Pulmonary artery endothelial cell (primary cell): ENCODE results near the gene PLCH1. TPM values are rescaled to one million over a fixed set of nuclear protein-coding genes. Genes with fewer than 3 reads are reported as not detected.

ENCODE experiments used
- DNase-seq: peaks from one replicate; pipeline ENCODE4 v3.0.0-alpha.2; 2011; ENCODE audit warnings: low read depth, low spot score
- total RNA-seq: library from RNA; depleted of rRNA; stranded (reverse); fragments of >200 nt; gene quantifications from 2 replicates; pipeline ENCODE4 v1.2.3, GENCODE V29; 2014

Gene PLCH1
- total RNA-seq, 1 donor from 2014 or later: 0.07 TPM

- no peak for DNase-seq
Measured at GRCh38 chr3:155347901-155348300, 397.0 kb downstream of the PLCH1 start.

GRCh38 chr3:155342344-155342743 is 402.5 kb downstream of the PLCH1 start:
- no peak for DNase-seq

- no peak for DNase-seq
Measured at GRCh38 chr3:155339052-155339451, 405.8 kb downstream of the PLCH1 start.

GRCh38 chr3:155335724-155336354 is 409.0 kb downstream of the PLCH1 start:
- no peak for DNase-seq

DNA sequence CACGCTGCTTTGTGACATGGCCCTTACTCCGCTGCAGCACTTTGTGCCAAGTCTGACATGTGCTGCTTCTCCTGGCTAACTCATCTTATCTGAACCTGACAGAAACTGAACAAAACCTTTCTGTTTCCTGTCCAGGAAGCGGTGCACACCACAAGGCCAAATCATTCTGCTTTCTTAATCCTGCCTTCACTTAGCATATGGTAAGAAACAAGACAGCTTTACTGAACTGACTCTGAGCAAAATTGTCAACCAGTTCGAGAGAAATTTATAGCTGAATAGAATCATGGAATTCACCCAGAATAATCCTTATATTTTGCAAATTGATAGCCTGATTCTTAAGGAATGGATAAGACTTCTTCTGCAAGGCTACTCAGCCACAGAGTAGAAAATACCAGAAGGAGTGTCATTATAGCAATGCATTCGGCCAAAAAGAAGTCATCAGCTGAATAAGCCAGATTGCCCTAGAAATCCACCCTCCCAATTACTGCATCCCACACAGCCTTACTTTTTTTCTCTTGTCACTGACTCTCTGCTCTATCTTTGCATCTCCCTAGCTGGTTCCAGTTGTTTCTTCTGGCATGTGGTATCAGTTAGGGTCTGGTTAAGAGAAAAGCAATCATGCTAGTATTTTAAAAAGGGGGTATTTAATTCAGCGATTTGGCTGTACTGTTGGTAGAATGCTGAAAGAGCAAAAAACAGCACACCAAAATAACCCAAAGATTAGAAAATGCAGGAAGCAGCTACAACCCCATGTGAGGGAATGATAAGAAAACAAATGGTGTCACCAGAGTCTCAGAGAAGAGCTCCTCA is 409.8 kb downstream of the PLCH1 start:
- no peak for DNase-seq

GRCh38 chr3:155334215-155334913 is 410.5 kb downstream of the PLCH1 start:
- no peak for DNase-seq

DNA sequence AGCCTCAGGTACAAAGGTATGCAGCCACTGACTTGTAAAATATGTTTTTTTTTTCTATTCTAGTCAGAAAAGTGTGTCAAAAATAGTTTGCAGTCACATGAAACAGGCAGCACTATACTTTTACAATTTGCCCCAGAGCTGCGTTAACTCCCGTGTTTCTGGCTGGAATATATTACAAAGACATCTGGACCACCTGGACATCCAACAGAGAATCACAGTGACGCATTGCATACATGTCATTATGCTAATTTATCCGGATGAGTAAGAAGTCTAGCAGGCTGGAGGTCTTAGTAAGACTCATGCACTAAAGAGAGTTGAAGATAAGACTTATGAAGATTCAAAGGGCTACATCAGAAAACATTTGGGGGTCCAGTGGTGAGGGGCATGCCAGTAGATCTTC is 412.2 kb downstream of the PLCH1 start:
- no peak for DNase-seq

GRCh38 chr3:155331078-155331477 is 413.8 kb downstream of the PLCH1 start:
- DNase-seq: no peak

DNA sequence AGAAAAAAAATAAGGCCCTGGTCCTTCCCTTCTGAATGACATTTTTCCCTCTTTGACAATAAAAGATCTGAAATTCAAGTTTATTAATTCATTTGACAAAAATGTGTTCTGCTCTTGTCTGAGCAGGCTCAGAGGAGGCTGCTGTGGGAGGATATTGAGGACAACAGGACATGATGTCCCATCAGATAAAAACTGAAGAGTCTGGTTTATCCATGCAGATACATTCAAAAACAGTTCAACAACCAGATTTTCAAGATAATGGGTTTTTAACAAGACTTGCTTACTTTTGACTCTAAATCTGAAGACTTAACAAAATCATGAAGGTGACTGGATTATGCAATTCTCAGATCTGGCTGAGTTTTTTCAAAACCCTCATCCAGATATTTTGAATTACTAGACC is 414.5 kb downstream of the PLCH1 start:
- DNase-seq: no peak

DNA sequence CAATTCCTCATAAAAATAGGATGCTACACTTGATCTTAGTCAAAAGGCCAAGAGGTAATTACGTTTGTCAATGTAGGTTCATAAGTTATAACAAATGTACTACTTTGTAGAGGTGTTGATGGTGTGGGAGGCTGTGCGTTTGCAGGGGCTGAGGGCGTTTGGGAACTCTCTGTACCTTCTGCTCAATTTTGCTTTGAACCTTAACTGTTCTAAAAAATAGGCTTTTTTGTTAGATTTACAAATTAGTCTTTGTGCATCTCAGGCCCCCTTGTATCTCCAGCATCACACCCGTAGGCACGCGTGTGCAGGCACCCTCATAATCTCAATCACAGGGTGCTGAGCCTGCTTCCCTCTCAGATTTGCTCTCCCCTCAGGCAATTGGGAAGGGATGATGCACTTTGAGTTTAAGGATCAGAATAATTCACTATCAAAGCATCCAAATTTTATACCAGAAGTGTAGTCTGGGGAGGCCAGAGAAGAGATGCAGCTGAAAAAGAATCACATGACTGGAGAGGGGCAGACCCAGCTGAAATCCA is 415.3 kb downstream of the PLCH1 start:
- no peak for DNase-seq

DNA sequence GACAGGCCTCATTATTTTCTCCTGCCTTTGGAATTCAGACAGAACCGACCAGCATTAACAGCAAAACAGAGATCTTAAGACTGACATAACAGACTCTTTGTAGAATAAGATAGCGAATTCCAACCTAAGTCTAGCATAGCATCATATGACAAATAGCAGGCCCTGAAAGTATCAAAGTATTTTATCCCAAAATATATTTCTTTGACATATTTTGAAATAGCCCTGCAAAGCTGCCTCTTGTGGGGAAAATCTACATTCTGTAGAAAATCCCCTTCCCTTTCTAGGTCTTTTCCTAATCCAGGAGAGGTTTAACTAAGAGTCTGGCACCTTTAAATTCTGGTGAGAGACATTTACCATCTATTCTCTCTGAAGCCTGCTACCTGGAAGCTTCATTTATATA is 417.0 kb downstream of the PLCH1 start:
- DNase-seq: no peak

DNA sequence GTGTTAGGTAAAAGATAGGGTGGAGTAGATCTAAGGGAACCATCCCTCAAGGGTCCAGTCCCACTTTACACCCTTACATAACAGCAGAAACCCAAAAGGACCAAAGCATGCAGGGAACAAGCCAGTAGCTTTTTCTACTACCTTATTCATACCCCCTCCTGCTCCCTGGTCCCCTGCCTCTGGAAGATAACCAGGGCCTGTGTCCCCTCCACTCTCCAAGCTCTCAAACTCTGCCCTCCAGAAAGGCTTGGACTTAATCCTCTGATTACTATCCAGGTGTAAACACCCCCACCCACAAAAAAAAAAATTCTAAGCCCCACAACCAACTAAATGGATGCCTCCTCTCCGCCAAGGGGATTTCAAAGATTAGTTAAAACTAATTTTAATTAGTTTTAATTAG is 417.4 kb downstream of the PLCH1 start:
- no peak for DNase-seq

DNA sequence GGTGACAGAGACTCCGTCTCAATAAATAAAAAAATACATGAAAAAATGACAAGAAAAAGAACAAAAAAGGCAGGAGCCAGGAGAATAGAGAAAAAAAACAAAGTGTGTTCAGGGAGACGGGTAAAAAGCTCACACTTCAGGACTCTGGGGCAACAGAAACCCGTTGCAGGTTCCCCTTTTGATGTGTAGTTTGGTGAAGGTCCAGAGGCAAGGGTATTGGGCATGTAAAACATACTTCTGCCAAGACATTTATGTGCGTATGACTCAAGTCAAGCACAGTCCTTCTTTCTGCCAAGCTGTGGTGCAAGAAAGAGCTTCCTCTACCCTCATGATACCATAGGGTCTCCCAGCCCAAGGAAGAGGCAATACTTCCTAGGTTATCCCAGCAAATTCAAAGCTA is 418.0 kb downstream of the PLCH1 start:
- DNase-seq: no peak

- DNase-seq: no peak
Measured at GRCh38 chr3:155326244-155326643, 418.6 kb downstream of the PLCH1 start.

Other genes with a start within 250 kb of the PLCH1 start
- 1.2 and 2.7 TPM in 2 replicates for gene C3orf33, start 61.2 kb upstream of the PLCH1 start, total RNA-seq
- 25.5 and 46.4 TPM in 2 replicates for gene SLC33A1, start 109.4 kb upstream of the PLCH1 start, total RNA-seq
- gene GMPS, start 125.6 kb upstream of the PLCH1 start, total RNA-seq: 25.5 and 41.3 TPM in 2 replicates